GM19324 (cell line): ENCODE results near the gene FAU.
"Not testable (repeated sequence)": the region's sequence is repeated elsewhere in the genome, so short reads cannot be mapped to it uniquely, and the experiment has no call there.

Experiments
- ATAC-seq: cut with Tn5 transposase; IDR thresholded peaks from one replicate; pipeline ENCODE4 v1.9.1; 2021; ENCODE audit warnings: mild to moderate bottlenecking, moderate library complexity; ENCODE audit not compliant: unreplicated experiment, low FRiP score

The FAU gene

GRCh38 chr11:65121865-65122696, at the start of gene FAU, which contains the start of gene MRPL49:
Gene FAU (minus strand): TSS chr11:65122134. CDS start chr11:65121813, 321 bp downstream.
Gene MRPL49 (plus strand): TSS chr11:65122321. CDS start chr11:65122347, 26 bp downstream.
- peak; percentile 65 for ATAC-seq

- ATAC-seq = no peak
Measured at GRCh38 chr11:65170058-65170534, 48.2 kb upstream of the FAU start, which contains the start of gene SPDYC. Gene SPDYC (plus strand): TSS chr11:65170233. CDS start chr11:65171358, 1,125 bp downstream.

DNA sequence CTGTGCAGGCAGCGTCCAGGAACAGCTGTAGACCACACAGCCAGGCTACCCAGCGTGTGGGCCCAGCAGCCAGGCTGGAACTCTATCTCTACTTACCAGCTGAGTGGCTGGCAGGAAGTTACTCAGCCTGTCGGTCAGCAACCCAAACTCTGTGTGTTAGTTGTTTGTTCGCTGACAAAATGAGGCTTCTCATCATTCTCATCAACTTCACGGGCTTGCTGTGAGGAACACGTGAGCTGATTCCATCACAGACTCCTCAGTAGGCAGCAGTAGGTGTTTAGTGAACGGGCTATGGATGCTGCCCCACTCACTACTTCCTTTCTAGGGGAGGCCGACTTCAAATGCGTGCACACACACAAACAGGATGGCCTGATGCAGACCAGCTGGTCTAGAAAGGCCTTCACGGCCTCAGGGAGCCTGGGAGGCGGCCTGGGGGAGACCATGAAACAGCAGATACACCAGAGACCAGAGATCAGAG, 47.3 kb upstream of the FAU start:
- ATAC-seq = no peak

DNA sequence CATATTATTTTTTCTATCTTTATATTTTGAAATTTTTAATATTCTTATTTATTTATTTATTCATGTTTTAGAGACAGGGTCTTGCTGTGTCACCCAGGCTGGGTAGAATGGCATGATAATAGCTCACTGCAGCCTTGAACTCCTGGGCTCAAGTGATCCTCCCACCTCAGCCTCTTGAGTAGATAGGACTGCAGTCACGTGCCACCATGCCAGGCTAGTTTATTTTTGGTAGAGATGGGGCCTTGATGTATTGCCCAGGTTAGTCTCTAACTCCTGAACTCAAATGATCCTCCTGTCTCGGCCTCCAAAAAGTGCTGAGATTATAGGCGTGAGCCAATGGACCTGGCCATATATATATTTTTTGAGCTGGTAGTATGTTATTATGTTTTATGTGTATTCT, 45.7 kb upstream of the FAU start:
- ATAC-seq = no peak

DNA sequence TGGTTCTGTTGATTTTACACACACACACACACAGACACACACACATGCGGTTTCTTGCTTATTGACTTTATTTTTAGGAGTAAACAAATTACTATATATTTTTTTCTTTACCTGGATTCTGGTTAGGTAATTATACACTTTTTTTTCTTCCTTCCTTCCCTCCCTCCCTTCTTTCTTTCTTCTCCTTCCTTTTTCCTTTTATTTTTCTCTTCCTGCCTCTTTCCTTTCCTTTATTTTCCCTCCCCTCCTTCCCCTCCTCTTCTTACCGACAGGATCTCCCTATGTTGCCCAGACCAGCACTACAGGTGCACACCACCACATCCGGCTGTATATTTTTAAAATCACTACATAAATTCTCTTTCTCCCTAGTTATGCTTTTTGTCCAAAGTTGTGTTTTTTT, 45.0 kb upstream of the FAU start:
- no peak for ATAC-seq

DNA sequence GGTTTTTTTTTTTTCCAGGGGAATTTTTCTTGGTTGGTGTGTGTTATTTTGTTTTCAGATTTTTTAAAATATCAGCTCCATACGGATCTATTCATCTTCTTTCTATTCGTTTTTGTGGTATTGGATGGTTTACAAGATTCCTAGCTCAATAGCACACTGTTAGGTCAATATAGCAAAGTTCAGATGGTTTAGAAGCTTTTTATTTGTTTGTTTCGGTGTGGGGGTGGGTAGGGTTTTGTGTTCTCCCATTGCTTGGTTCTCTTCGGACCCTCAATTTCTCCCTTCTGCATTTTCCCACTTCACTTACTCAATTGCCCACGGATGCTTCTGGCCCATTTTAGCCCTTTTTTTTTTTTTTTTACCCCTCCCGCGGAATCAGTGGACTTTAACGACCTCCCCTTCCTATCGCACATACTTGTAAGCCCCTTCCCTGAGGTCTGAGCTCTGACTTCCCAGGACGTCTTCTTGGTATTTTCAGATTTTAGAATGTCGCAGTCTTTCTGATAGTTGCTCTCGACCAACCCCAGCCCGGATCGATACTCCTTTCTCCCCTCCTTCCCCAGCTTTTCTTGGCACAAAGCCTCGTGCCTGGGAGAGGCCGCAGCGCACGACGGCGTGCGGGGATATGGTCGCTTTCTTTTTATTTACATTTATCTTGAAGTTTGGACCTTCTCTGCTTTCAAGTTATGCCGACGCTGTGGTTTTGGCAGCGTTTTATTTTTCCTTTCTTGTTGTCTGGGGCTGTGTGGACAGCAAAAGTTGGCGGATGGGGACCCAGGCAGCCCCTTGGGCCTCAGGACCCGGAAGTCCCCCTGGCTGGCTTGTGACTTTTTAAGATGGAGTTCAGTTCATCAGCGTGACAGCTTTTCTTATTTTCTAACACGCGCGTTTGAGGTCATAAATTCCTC, 43.7 kb upstream of the FAU start:
- ATAC-seq = no peak

DNA sequence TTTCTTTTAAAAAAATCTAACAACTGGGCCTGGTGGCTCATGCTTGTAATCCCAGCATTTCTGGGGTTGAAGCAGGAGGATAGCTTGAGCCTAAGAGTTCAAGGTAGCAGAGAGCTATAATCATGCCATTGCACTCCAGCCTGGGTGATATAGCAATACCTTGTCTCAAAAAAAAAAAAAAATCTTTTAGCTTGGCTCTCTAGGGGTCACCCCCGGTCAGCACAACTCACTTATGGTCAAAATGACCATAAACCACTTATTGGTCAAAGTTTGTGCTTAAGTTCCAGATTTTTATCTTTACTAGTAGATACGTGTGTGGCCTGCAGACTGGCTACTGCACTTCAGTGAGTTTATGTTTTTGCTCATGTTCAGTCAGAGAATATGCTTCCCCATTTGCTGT, 41.8 kb upstream of the FAU start:
- no peak for ATAC-seq

DNA sequence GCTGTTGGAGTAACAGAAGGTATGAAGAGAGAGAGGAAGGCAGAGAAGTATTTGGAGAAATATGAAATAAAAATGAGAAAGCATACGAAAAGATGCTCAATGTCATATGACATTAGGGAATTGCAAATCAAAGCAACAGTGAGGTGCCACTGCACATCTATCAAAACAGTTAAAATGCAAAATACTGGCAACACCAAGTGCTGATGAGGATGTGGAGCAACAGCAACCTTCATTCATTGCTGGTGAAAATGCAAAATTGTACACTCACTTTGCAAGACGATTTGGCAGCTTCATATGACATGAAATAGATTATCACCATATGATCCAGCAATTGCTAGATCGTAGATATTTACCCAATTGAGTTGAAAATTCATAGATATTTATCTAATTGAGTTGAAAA, 38.7 kb upstream of the FAU start:
- ATAC-seq = no peak

DNA sequence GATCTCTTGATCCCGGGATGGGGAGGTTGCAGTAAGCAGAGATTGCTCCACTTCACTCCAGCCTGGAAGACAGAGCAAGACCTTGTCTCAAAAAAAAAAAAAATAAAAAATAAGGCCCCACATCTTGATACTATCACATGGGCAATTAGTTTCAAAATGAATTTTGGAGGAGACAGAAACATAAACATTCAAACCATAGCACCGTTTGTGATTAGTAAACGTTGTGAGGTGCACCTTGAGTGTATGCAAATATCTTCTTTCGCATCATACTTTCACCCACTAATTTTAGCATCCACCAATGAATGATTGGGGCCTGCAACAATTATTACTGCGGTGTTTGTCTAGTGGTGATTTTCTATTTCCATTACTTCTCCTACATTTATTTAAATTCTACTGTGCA, 37.1 kb upstream of the FAU start:
- ATAC-seq = peak; percentile 74

- ATAC-seq = no peak
Measured at GRCh38 chr11:65157336-65157735, 35.4 kb upstream of the FAU start.

- ATAC-seq = no peak
Measured at GRCh38 chr11:65156926-65157325, 35.0 kb upstream of the FAU start.

GRCh38 chr11:65156256-65156655, 34.3 kb upstream of the FAU start:
- no peak for ATAC-seq

GRCh38 chr11:65152122-65152521, 30.2 kb upstream of the FAU start:
- no peak for ATAC-seq

GRCh38 chr11:65151331-65151899, 29.5 kb upstream of the FAU start:
- no peak for ATAC-seq

DNA sequence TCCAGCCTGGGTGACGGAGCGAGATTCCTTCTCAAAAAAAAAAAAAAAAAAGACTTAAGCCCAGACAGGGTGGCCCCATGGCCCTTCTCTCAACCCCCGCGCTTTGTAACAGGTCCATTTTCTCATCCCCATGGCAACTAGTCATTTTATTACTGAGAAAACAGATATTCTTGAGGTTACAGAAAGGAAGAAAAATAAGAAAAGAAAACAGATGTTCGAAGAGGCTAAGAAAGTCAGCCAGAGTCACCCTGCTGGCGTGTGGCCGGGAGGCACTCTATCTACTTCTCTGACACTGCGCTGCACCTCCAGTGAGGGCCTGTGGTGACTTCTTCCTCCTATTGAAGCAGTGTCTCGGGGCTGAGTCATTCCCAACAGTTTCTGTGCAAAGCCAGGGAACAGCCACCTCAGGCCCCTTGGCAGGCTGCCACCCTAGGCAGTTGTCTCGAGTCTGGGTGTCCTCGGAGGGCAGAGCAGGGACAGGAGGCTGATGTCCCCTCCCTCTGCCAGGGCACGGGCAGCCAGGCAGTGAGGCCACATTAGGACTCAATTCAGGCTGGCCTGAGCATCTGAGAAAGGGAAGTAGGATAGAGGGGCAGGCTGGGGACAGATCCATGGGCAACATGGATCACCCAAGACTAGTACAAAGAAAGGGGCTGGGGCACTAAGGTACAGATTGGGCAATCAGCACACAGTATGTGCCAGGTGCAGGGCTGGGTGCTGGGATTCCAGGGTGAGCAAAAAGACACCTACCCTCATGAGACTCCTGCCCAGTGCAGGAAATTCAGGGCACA, 28.8 kb upstream of the FAU start:
- no peak for ATAC-seq

GRCh38 chr11:65150131-65150508, 28.2 kb upstream of the FAU start:
- ATAC-seq = not testable (repeated sequence)

DNA sequence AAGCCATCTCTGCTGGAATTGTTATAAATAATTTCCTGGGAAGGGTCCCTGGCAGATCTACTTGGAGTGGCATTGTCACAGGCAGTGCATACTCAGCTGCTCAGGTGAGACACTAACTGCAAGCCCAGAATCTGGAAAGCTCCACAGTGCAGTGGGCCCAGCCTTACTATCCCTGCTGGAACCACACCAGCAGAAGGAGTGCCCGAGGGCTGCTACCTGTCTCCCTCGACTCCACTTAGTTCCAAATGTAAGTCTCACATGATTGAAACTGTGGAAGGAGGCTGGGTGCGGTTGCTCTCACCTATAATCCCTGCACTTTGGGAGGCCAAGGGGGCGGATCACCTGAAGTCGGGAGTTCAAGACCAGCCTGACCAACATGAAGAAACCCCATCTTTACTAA, 26.7 kb upstream of the FAU start:
- no peak for ATAC-seq

DNA sequence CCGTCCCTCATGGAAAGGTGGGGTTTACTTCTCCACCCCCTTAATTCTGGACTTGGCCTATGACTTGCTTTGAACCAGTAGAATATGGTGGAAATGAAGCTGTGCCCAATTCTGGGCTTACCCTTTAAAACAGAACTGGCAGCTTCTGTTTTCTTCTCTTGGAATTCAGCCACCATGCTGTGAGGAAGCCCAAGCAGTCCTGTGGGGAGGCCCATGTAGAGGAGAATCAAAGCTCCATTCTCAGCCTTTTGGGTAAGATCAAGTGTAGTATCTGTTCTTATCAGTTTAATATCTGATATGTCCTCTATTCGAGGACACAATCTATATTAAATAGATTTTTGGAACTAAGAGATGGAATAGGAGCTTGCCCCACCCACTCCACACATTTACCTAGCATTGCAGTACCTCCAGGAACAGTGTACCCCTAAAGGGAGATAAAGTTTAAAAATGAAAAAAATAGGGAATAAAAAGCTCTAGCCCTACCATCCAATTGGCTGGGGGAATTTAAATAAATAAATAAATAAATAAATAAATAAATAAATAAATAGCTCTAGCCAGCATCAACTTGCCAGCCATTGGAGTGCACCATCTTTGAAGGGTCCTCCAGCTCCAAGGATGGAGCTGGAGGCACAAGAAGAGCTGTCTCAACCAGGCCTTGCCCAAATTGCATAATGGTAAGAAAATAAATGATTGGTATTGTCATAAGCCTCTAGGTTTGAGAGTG, 25.6 kb upstream of the FAU start:
- no peak for ATAC-seq

- ATAC-seq = no peak
Measured at GRCh38 chr11:65141896-65142494, 20.1 kb upstream of the FAU start.
